ENCODE measurements around the gene MRPS27.
A peak's percentile ranks its signal among the peaks of the same experiment; 100 is the strongest.

Gene MRPS27

DNA sequence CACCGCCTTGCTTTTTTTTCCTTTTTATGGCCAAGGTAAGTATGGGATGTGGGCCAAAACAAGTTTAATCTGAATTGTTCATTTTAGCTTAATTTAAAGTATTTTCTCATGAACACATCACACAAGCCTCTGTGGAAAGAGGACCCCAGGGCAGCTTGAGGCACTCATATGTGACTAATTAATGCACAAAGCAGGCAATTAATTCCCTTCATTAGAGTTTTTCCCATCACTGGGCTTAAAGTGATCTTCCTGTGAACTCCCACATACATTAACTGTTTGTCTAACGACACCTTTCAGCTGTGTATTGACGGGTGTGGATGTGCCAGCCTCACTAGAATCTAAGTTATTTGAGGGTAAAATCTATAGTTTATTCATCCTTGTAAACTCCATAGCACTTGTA is 103.3 kb downstream of the MRPS27 start:
- no peak for DNase-seq (ENCODE audit: low read depth, low spot score)
- no peak overlapping the region for H3K4me3 ChIP-seq (ENCODE audit: low read length)

DNA sequence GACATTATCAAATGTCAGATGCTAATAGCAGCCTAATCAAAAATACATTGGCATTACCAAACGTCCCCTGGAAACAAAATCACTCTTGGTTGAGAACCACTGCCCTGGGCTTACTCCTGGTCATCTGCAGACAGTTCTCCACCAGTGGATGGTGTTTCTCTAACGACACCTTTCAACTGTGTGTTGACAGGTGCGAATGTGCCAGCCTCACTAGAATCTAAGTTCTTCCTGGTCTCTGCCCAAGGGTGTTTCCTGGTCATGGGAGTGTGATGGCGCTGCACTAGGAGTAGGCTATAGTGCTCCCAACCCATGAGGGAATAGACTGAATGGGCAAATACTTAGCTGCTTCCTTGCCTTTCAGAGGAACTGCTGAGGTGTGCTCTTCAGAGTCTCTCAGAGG is 105.9 kb downstream of the MRPS27 start:
- no peak for DNase-seq (ENCODE audit: low read depth, low spot score)
- H3K4me3 ChIP-seq (ENCODE audit: low read length) = no peak overlapping the region

DNA sequence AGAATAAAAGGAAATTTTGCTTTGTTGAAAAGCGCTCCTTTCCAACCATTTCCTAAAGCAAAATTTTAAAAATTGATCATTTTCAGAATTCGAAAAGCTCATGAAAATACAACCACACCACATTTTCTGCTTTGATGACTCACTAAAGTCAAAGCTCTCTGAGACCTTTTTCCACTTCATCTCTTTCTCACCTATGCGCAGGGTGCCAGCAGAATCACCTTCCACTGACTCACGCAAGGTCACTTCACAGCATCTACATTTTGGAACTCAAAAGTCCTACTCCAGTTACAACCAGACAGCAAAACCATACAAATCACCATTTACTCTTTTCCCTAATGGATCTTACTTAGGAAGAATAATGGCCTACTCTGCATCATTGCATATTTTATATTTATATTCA is 106.6 kb downstream of the MRPS27 start:
- H3K4me3 ChIP-seq (ENCODE audit: low read length) = no peak overlapping the region
- no peak for DNase-seq (ENCODE audit: low read depth, low spot score)

DNA sequence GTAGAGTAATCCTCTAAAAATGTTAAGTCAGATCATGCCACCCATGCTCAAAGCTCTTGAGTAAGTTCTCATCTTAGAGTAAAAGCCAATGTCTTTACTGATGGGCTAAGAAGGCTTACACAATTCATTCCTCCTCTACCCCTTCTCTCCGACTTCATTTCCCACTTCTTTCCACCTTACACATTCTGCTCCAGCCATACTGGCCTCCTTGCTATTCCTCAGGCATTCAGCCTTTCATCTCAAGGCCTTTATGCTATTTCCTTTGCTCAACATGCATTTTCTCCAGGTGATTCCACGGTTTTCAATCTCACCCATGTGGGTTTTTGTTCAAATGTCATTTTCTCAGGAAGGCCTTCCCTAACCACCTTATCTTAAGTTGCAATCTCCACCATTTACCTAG is 107.9 kb downstream of the MRPS27 start:
- no peak for DNase-seq (ENCODE audit: low read depth, low spot score)
- H3K4me3 ChIP-seq (ENCODE audit: low read length) = no peak overlapping the region

DNA sequence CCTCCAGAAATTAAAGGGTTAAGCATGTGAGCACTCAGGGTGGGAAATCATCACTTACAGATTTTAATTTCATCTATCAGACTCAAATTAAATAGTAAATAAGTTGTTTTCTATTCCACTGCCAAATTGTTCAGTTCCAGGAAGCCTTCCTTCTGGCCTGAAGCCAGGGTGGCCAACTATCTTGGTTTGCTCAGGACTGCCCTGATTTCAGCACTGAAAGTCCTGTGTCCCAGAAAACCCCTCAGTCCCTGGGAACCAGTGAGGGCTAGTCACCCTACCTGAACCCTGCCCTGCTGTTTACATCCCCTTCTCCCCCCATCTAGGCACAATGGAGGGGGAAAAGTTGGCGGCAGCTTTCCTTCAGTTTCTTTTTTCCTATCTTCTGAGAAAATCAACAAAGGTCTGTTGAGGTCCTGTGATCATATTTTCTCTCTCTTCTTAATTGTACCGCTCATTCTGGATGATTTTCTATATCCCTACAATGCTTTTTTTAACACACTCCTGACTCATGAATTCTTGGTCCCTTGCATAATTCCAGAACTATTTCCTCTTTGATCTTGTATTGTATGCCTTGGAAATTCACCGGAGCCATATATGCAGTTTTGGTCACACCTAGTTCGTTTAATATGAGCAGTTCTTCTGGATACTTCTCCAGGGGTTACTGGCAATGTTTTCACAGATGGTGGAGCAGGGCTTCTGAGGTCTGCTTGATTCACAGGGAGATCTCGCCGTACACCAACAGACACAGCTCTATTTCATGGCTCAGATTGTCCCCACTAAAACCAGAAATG is 109.0 kb downstream of the MRPS27 start:
- H3K4me3 ChIP-seq (ENCODE audit: low read length) = no peak overlapping the region
- no peak for DNase-seq (ENCODE audit: low read depth, low spot score)

DNA sequence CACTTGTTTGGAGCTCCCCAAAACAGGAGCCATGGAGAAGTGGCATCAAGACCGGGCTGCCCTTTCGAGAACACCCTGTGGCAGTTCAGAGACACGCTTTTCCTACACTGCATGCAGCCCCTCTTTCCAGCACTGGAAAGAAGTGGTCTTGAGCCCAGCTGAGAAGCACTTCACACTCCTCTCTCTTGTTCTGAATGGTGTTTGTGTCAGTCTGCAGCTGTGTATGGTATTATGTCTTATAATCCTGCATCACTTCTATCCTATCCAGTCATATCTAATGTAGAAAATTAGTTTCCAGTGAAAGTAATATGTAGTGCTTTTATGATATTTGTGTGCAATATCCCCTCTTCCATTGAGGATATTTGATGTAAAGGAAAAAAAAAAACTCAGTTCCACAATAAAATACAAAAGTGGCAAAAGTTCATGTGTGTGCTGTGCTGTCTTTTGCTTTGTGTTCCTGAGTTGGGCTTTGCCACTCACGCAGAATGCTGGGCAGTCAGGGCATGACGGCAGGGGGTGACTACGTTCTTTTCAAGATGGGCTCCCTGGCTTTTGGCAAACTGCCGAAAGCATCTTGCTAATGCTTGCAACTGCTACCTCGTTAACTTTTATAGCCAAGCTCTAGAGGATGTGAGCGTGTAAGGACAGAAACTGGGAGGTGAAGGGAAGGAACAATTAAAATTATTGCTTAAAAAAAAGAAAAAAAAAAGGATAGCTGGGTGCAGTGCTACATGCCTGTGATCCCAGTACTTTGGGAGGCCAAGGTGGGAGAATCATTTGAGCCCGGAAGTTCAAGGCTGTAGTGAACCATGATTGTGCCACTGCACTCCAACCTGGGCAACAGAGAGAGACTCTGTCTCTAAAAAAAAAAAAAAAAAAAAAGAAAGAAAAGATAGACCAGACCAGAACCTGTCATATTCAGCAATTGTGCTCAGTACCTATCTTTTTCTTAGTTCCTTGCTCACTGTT is 110.6 kb downstream of the MRPS27 start:
- no peak overlapping the region for H3K4me3 ChIP-seq (ENCODE audit: low read length)
- DNase-seq (ENCODE audit: low read depth, low spot score) = no peak

DNA sequence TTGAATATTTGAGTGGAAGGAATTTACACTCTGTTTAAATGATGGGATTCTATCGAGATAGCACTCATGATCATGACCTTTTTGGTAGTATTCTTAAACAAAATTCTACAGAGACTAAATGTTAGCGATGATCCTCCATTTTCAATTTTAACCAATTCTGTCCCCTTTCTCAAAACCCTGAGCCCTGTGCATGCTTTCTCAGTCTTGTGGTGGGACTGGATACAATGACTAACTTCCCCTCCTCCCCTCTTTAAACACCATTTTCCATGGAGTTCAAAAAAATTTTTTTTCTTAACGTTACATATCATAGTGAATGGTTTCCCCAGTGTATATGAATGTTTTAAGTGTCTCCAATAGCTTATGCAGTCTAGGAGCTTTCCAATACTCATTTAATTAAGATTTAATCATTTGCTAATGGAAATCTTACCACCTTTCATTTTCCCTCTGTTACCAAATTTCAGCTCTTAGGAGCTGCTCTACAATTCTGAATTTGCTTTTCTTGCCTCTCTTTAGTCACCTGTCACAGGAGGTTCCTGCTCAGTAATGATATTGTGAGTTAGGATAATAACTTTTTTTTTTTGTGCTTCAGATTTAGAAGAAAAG is 111.6 kb downstream of the MRPS27 start:
- H3K4me3 ChIP-seq (ENCODE audit: low read length) = no peak overlapping the region
- no peak for DNase-seq (ENCODE audit: low read depth, low spot score)

DNA sequence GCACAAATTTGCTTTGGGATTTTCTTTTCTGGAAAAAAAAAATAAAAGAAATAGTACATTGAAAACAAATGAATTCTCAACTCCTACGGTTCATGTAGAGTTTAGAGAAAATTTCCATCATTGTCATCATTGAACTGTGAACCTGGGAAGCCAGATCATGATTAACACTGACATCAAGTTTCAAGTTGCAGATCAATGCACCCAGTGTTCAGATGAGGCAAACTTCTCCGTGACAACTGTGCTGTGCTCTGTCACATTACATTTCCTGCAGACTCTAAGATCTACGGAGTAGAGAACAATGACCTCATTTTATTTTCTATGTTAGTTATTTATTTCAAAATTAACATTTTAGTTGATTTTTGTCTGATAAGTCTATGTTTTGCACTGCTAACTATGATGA is 113.0 kb downstream of the MRPS27 start:
- no peak overlapping the region for H3K4me3 ChIP-seq (ENCODE audit: low read length)
- no peak for DNase-seq (ENCODE audit: low read depth, low spot score)

DNA sequence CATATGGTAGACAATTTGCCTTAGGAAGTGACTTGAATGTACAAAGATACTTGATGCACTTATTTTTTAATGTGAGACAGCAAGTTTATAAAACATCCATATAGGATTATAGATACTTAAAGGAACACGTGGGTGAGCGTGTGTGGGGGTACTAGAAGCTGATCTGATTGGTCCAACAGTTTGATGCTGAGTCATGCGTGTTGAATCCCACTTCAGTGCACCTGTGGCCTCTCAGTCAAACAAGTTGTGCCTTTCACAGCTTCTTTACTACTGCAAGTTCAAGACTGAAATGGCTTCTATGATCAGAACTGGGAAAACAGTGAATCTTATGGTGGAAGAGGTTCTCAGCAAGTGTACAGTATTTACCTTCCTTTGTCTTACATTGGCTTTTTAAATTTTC is 113.9 kb downstream of the MRPS27 start:
- H3K4me3 ChIP-seq (ENCODE audit: low read length) = no peak overlapping the region
- no peak for DNase-seq (ENCODE audit: low read depth, low spot score)

DNA sequence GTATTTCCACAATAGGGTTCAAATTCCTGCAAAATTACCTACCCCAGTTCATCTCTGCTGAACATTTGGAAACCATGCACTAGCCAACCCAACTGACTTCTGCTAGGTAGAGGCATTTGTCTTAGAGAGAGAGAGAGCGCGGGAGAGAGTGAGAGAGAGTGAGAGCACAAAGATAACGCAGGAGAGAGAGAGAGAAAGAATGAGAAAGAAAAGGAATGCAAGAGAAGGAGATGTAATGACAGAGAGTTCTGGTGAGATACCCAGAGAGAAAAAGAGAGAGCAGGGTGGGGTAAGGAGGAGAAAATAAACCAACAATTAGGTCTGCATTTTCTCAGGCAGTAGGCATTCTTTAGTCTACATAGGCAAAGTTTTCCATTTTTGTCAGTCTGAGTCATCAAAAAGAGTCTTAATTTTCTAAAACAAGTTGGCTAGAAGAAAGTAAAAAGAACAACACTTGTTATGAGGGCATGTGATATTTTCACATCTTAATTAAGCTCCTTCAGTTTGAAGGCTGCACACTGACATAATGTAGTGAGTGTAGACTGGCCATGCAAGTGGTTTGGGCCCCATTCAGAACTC is 114.5 kb downstream of the MRPS27 start:
- no peak for DNase-seq (ENCODE audit: low read depth, low spot score)
- no peak overlapping the region for H3K4me3 ChIP-seq (ENCODE audit: low read length)

DNA sequence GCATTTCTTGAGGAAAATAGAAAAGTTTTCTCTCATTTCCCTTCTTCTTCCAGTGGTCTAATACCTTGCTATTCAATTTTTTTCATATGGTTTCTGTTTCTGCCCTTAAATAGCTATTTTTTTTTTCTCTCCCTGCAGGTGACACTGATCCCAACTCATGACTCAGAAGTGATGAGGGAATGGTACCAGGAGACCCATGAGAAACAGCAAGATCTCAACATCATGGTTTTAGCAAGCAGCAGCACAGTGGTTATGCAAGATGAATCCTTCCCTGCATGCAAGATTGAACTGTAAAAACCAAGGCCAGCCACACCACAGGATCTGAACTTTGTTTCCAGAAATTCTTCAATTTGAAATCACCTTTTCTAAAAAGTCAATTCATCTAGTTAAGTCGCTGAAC is 115.1 kb downstream of the MRPS27 start:
- H3K4me3 ChIP-seq (ENCODE audit: low read length) = no peak overlapping the region
- DNase-seq (ENCODE audit: low read depth, low spot score) = no peak

DNA sequence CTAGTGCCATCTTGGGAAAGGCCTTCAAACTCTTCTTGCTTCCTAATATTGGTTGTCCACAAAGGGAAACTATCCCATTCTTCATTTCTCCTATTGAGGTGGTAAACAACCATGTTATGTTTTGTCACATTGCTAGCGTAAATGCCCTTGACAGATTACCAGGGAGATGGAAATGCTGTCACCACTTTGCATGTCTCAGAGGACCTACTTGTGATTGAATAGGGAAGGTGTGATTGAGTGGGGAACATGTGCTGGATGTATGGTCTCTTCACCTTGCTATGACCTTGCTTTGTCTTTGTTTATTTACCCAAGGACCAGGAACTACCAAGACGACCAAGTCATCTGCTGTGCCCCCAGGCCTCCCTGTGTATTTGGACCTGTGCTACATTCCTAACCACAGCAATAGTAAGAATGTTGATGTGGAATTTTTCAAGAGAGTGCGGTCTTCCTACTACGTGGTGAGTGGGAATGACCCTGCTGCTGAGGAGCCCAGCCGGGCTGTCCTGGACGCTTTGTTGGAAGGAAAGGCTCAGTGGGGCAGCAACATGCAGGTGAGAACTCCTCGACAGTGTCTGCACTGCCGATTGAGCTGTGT is 116.7 kb downstream of the MRPS27 start:
- H3K4me3 ChIP-seq (ENCODE audit: low read length) = no peak overlapping the region
- DNase-seq (ENCODE audit: low read depth, low spot score) = no peak

DNA sequence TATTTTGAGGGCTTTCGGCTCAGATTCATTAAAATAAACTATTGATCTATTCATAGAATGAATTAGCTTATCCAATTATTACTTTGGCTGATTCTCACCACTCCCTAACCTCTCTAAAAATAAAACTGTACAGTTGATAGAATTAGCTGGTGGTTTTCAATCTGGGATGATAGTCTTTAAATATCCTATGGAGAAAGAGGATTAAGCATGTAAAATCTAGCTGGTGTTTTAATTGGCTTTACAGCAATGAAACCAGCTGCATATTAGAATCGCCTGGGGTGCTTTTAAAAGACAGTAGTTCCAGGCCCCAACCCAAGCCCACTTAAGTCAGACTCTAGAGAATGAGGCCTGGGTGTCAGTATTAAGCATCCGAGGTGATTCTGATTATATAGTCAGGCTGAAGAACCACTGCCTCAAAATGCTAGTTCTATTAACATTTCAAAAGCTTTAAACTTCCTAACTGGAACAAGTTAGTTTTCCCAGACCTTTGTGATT is 117.7 kb downstream of the MRPS27 start:
- H3K4me3 ChIP-seq (ENCODE audit: low read length) = no peak overlapping the region
- no peak for DNase-seq (ENCODE audit: low read depth, low spot score)

DNA sequence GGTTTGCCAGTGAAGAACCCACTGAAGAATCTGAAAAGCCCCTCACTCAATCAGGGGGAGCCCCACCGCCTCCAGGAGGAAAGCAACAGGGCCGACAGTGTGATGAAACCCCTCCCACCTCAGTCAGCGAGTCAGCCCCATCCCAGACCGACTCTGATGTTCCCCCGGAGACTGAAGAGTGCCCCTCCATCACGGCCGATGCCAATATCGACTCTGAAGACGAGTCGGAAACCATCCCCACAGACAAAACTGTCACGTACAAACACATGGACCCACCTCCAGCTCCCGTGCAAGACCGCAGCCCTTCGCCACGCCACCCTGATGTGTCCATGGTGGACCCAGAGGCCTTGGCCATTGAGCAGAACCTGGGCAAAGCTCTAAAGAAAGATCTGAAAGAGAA is 120.4 kb downstream of the MRPS27 start:
- no peak for DNase-seq (ENCODE audit: low read depth, low spot score)
- H3K4me3 ChIP-seq (ENCODE audit: low read length) = no peak overlapping the region

DNA sequence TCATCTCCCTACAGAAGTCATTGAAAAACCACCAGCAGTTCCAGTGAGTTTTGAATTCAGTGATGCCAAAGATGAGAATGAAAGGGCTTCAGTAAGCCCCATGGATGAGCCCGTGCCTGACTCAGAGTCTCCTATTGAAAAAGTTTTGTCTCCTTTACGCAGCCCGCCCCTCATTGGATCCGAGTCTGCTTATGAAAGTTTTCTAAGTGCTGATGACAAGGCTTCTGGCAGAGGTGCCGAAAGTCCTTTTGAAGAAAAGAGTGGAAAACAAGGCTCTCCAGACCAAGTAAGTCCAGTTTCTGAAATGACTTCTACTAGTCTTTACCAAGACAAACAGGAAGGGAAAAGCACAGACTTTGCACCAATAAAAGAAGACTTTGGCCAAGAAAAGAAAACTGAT is 122.6 kb downstream of the MRPS27 start:
- H3K4me3 ChIP-seq (ENCODE audit: low read length) = no peak overlapping the region

DNA sequence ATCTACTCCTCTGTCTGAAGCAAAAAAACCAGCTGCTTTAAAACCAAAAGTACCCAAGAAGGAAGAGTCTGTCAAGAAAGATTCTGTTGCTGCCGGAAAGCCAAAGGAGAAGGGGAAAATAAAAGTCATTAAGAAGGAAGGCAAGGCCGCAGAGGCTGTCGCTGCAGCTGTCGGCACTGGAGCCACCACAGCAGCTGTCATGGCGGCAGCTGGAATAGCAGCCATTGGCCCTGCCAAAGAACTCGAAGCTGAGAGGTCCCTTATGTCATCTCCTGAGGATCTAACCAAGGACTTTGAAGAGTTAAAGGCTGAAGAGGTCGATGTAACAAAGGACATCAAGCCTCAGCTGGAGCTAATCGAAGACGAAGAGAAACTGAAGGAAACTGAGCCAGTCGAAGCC is 124.5 kb downstream of the MRPS27 start:
- DNase-seq (ENCODE audit: low read depth, low spot score) = no peak
- H3K4me3 ChIP-seq (ENCODE audit: low read length) = no peak overlapping the region

More for the DNA sequence above, 122.6 kb downstream of the MRPS27 start:
- DNase-seq (ENCODE audit: low read depth, low spot score) = no peak

DNA sequence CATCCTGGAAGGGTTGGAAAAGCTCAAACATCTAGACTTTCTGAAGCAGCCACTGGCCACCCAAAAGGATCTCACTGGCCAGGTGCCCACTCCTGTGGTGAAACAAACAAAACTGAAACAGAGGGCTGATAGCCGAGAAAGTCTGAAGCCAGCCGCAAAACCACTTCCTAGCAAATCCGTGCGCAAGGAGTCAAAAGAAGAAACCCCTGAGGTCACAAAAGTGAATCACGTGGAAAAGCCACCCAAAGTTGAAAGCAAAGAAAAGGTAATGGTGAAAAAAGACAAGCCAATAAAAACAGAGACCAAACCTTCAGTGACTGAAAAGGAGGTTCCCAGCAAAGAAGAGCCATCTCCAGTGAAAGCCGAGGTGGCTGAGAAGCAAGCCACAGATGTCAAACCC is 125.2 kb downstream of the MRPS27 start:
- peak; percentile 78 for DNase-seq (ENCODE audit: low read depth, low spot score)
- no peak overlapping the region for H3K4me3 ChIP-seq (ENCODE audit: low read length)

DNA sequence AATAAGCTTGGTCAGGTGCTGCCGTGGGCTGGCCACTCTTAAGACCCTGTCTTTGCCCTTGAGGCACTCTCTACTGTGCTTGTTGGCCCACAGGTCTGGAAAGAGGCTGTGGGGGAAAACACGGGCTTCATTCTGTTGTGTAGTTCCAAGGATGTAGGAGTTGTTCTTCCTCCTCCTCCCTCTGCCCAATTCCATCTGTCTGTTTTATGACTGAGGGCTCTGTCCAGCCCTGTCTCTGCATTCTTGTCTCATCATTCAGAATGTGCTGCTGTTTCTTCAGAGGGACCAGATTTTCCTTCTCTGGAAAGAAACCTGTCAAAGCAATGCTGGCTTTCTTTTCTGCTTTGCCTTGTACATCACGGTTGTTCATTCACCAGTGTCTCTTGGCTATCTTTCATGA is 128.6 kb downstream of the MRPS27 start:
- no peak for DNase-seq (ENCODE audit: low read depth, low spot score)
- H3K4me3 ChIP-seq (ENCODE audit: low read length) = no peak overlapping the region

DNA sequence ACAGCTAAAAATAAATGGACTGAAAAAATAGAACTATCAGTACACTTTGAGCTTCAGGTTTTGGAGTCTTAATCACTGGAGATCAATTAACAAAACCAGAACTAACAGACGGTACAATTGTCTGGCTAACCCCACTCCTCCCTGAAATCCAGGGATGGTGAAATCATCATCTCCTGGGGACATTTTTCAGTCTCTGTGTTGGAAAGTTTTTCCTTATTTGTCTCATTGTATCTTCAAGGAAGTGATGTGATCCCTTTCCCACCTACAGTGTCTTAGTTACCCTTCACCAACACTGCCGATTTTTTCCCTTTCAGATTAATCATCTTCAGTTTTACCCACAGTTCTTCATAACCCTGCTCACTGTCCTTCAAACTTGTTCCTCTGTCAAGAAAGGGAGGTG is 130.9 kb downstream of the MRPS27 start:
- DNase-seq (ENCODE audit: low read depth, low spot score) = no peak
- no peak overlapping the region for H3K4me3 ChIP-seq (ENCODE audit: low read length)

All from Jurkat, Clone E6-1 (cell line).